ENCODE measurements around the gene USP53.
"Not testable (repeated sequence)": the region's sequence is repeated elsewhere in the genome, so short reads cannot be mapped to it uniquely, and the experiment has no call there.

Gene USP53

DNA sequence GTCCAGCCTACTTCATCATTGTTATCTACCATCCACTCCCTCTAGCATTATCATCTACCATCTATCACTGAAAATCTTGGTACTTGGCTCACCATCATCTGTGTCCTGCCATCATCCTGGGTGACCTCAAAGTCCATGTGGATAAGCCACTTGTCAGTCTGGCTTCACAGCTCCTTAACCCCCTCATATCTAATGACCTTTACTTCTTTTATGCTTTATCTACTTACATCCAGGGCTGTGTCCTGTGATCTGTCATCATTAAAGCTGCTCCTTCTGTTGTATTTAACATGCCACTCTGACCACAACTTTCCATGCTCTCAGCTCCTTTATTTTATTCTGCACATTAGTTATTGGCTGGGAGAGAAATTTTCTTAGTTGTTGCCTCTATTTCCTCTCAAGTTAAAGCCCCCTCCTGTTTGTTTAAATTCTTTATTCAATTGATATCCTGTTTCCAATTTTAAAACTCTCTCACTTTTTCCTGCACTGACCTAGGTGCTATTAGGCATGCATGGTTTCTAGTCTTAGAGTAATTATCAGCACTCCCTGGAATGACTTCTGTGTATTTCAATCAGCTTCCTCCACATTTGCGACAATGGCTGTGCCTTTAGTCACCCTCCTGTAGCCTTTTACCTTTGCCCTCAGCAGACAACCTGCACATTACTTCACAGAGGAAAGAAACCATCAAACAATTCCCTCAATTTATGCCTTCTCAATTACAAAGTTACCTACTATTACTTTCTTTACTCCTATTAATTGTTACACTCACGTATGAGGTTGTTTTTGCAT, 117.5 kb downstream of the USP53 start:
- H3K27me3 Mint-ChIP-seq (ENCODE audit: low read depth, poor library complexity), result peaks cover 10% of the 10 kb centered on the region
- DNase-seq, result no peak
- no peaks in the 10 kb centered on the region for H3K4me1 Mint-ChIP-seq
- no peaks in the 10 kb centered on the region for H3K9me3 Mint-ChIP-seq
- no peak overlapping the region for H3K27ac Mint-ChIP-seq
- H3K36me3 Mint-ChIP-seq (ENCODE audit: low read depth), result no peaks in the 10 kb centered on the region
- TF ChIP-seq CTCF (IDR thresholded peaks at IDR 0.05), result no peak
- H3K4me3 Mint-ChIP-seq, result no peak overlapping the region

GRCh38 chr4:119336332-119336979, 123.9 kb downstream of the USP53 start:
- not testable (repeated sequence) for H3K9me3 Mint-ChIP-seq; H3K27me3 Mint-ChIP-seq (ENCODE audit: low read depth, poor library complexity); H3K36me3 Mint-ChIP-seq (ENCODE audit: low read depth); H3K4me1 Mint-ChIP-seq; H3K4me3 Mint-ChIP-seq; H3K27ac Mint-ChIP-seq; DNase-seq

DNA sequence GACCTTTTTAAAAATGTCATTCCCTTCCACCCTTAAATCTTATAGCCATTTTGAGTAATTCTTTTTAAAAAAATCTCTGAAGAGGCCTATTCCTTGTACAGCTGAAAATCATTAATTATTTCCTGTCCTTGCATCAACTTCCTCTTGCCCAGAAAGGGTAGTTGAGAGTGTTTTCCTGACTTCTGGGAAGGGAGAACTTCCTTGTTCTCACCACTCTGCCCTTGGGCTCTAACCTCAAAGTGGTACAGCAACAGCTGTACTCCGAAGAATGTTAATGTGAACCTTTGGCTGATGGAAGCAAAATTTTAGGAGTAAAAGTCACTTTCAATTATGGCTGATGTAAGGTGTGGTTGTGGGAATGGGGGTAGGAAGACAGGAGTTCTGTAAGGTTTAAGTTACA, 124.5 kb downstream of the USP53 start:
- no peaks in the 10 kb centered on the region for H3K4me1 Mint-ChIP-seq
- no peak for TF ChIP-seq CTCF (IDR thresholded peaks at IDR 0.05)
- no peaks in the 10 kb centered on the region for H3K36me3 Mint-ChIP-seq (ENCODE audit: low read depth)
- H3K27ac Mint-ChIP-seq, result no peak overlapping the region
- DNase-seq, result no peak
- H3K4me3 Mint-ChIP-seq, result no peak overlapping the region
- no peaks in the 10 kb centered on the region for H3K9me3 Mint-ChIP-seq
- no peaks in the 10 kb centered on the region for H3K27me3 Mint-ChIP-seq (ENCODE audit: low read depth, poor library complexity)

DNA sequence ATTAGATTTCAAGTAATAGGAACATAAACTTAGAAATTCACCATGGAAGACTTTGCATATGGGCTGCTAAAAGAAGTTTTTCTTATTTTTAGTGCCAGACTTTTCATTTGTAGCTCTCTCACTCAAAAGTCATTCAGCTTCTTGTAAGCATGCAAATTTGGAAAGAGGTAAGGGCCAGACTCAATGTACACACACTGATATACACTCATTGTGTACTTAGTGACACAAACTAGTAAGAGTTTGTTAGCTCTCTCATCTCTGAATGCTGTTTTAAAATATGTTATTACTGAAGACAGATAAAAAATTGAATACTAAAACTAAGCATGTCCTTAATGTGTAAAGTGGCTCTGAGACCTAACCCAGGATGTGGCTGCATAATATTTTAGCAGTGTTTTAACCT, 127.4 kb downstream of the USP53 start:
- not testable (repeated sequence) for H3K4me3 Mint-ChIP-seq; H3K27ac Mint-ChIP-seq; H3K36me3 Mint-ChIP-seq (ENCODE audit: low read depth); H3K9me3 Mint-ChIP-seq; H3K4me1 Mint-ChIP-seq; DNase-seq; H3K27me3 Mint-ChIP-seq (ENCODE audit: low read depth, poor library complexity)

DNA sequence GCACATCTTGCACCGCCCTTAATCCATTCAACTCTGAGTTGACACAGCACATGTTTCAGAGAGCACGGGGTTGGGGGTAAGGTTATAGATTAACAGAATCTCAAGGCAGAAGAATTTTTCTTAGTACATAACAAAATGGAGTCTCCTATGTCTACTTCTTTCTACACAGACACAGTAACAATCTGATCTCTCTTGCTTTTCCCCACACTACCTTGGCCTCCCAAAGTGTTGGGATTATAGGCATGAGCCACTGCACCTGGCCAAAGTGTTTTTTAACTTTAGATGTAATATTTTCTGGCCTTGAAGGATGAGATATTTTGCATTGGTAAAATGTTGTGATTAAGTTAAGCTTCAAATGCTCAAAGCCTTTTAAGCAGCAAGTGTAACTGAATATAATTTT, 130.8 kb downstream of the USP53 start:
- not testable (repeated sequence) for H3K4me1 Mint-ChIP-seq; H3K27ac Mint-ChIP-seq; DNase-seq; H3K4me3 Mint-ChIP-seq; H3K36me3 Mint-ChIP-seq (ENCODE audit: low read depth); H3K9me3 Mint-ChIP-seq; H3K27me3 Mint-ChIP-seq (ENCODE audit: low read depth, poor library complexity)

All from nephron progenitor cell (in vitro differentiated cells).